H9 (cell line): Measurements from ENCODE around the gene MICALL1. TPM values are rescaled to one million over a fixed set of nuclear protein-coding genes. Genes with fewer than 3 reads are reported as not detected.
A peak's percentile ranks its signal among the peaks of the same experiment; 100 is the strongest.
"Not testable (repeated sequence)": the region's sequence is repeated elsewhere in the genome, so short reads cannot be mapped to it uniquely, and the experiment has no call there.

Source experiments
- DNase-seq: peaks from one replicate; pipeline ENCODE4 v3.0.0-alpha.2; 2017
- H2AFZ ChIP-seq: one replicate; pipeline ENCODE4 v1.6.1; 2013; ENCODE audit warnings: mild to moderate bottlenecking, low read length, control low read depth, moderate library complexity
- H2AK5ac ChIP-seq: 2 replicates; pipeline ENCODE4 v1.6.1; 2013; ENCODE audit warnings: low read length, control low read depth, mixed read lengths; ENCODE audit not compliant: insufficient read length
- H2BK120ac ChIP-seq: one replicate; pipeline ENCODE4 v1.6.1; 2013; ENCODE audit warnings: low read depth, mild to moderate bottlenecking, low read length, control low read depth, inconsistent platforms; ENCODE audit not compliant: poor library complexity, severe bottlenecking
- H2BK12ac ChIP-seq: 2 replicates; pipeline ENCODE4 v1.6.1; 2013; ENCODE audit warnings: low read length, control low read depth, mixed read lengths, low read depth; ENCODE audit not compliant: insufficient read length
- H2BK15ac ChIP-seq: 2 replicates; pipeline ENCODE4 v1.6.1; 2013; ENCODE audit warnings: low read depth, low read length, control low read depth
- H2BK20ac ChIP-seq: one replicate; pipeline ENCODE4 v1.6.1; 2013; ENCODE audit warnings: low read depth, mild to moderate bottlenecking, low read length, control low read depth, inconsistent platforms; ENCODE audit not compliant: poor library complexity, severe bottlenecking
- H2BK5ac ChIP-seq: 2 replicates; pipeline ENCODE4 v1.6.1; 2013; ENCODE audit warnings: low read length, control low read depth, mixed read lengths; ENCODE audit not compliant: insufficient read length
- H3K14ac ChIP-seq: 2 replicates; pipeline ENCODE4 v1.6.1; 2013; ENCODE audit warnings: low read length, control low read depth; ENCODE audit not compliant: insufficient read depth
- H3K18ac ChIP-seq: 2 replicates; pipeline ENCODE4 v1.6.1; 2013; ENCODE audit warnings: low read depth, mild to moderate bottlenecking, mixed read lengths, low read length, control low read depth; ENCODE audit not compliant: insufficient read length
- H3K23ac ChIP-seq: 2 replicates; pipeline ENCODE4 v1.6.1; 2013; ENCODE audit warnings: low read length, control low read depth, mixed read lengths, low read depth; ENCODE audit not compliant: insufficient read length
- H3K23me2 ChIP-seq: 2 replicates; pipeline ENCODE4 v1.6.1; 2013; ENCODE audit warnings: low read depth, mild to moderate bottlenecking, mixed read lengths, low read length, control low read depth; ENCODE audit not compliant: insufficient read length, poor library complexity, severe bottlenecking
- H3K27ac ChIP-seq: 2 replicates; pipeline ENCODE4 v1.5.1; 2013; ENCODE audit warnings: low read length, control low read depth, mixed read lengths, low read depth; ENCODE audit not compliant: insufficient read length
- H3K27me3 ChIP-seq: 2 replicates; pipeline ENCODE4 v1.6.1; 2013; ENCODE audit warnings: low read length, control low read depth, inconsistent platforms; ENCODE audit not compliant: insufficient read depth
- H3K4ac ChIP-seq: 2 replicates; pipeline ENCODE4 v1.6.1; 2013; ENCODE audit warnings: low read depth, mild to moderate bottlenecking, control low read depth, inconsistent platforms, low read length, moderate library complexity
- H3K4me1 ChIP-seq: 2 replicates; pipeline ENCODE4 v1.6.1; 2013; ENCODE audit warnings: low read length, control low read depth, inconsistent platforms; ENCODE audit not compliant: insufficient read depth
- H3K4me2 ChIP-seq: 2 replicates; pipeline ENCODE4 v1.6.1; 2013; ENCODE audit warnings: low read length, control low read depth, mixed read lengths; ENCODE audit not compliant: insufficient read length, insufficient read depth
- H3K56ac ChIP-seq: 2 replicates; pipeline ENCODE4 v1.6.1; 2013; ENCODE audit warnings: low read depth, mild to moderate bottlenecking, mixed read lengths, low read length, control low read depth; ENCODE audit not compliant: insufficient read length
- H3K79me1 ChIP-seq: 2 replicates; pipeline ENCODE4 v1.6.1; 2013; ENCODE audit warnings: low read depth, mild to moderate bottlenecking, moderate library complexity, low read length, control low read depth, inconsistent platforms; ENCODE audit not compliant: insufficient read depth, poor library complexity, severe bottlenecking
- H3K79me2 ChIP-seq: 2 replicates; pipeline ENCODE4 v1.6.1; 2013; ENCODE audit warnings: low read length, control low read depth, inconsistent platforms; ENCODE audit not compliant: insufficient read depth
- H3K9ac ChIP-seq: 2 replicates; pipeline ENCODE4 v1.6.1; 2013; ENCODE audit warnings: low read length, control low read depth, mixed read lengths; ENCODE audit not compliant: insufficient read length; ENCODE audit errors: extremely low read depth
- H3K9me3 ChIP-seq: one replicate; pipeline ENCODE4 v1.6.1; 2013; ENCODE audit warnings: low read depth, low read length, inconsistent platforms; ENCODE audit not compliant: control insufficient read depth
- H3T11ph ChIP-seq: one replicate; pipeline ENCODE4 v1.6.1; 2013; ENCODE audit warnings: mild to moderate bottlenecking, low read length, control low read depth, inconsistent platforms
- H4K20me1 ChIP-seq: one replicate; pipeline ENCODE4 v1.6.1; 2013; ENCODE audit not compliant: control insufficient read depth, insufficient read length, insufficient read depth
- H4K5ac ChIP-seq: 2 replicates; pipeline ENCODE4 v1.6.1; 2013; ENCODE audit warnings: low read depth, mild to moderate bottlenecking, mixed read lengths, low read length, control low read depth; ENCODE audit not compliant: insufficient read length
- H4K8ac ChIP-seq: replicated peaks from 2 replicates; pipeline ENCODE4 v1.6.1; 2013; ENCODE audit warnings: low read length, control low read depth, mixed read lengths, low read depth; ENCODE audit not compliant: insufficient read length
- H4K91ac ChIP-seq: 2 replicates; pipeline ENCODE4 v1.6.1; 2013; ENCODE audit warnings: low read depth, mild to moderate bottlenecking, moderate library complexity, mixed read lengths, low read length, control low read depth; ENCODE audit not compliant: insufficient read length
- H3K27ac Mint-ChIP-seq, 3 experiments: 2 replicates in 2 of 3; 3 replicates in 1 of 3; pipeline ENCODE4 v1.8.0; 2020 to 2021; ENCODE audit warnings: mixed read lengths in 3 of 3, mild to moderate bottlenecking in 1 of 3, moderate library complexity in 1 of 3
- H3K27me3 Mint-ChIP-seq: 2 replicates; pipeline ENCODE4 v1.8.0; 2021; ENCODE audit warnings: low read depth, mild to moderate bottlenecking, moderate library complexity, mixed read lengths
- H3K36me3 Mint-ChIP-seq, 3 experiments: 2 replicates in 2 of 3; 3 replicates in 1 of 3; pipeline ENCODE4 v1.8.0; 2020 to 2021; ENCODE audit warnings: low read depth in 3 of 3, mixed read lengths in 3 of 3; ENCODE audit not compliant: insufficient read depth in 1 of 3
- H3K4me1 Mint-ChIP-seq, 2 experiments: 2 replicates each; pipeline ENCODE4 v1.8.0; 2020; ENCODE audit warnings: mixed read lengths in 2 of 2
- H3K4me3 Mint-ChIP-seq, 2 experiments: 2 replicates in 1 of 2; 3 replicates in 1 of 2; pipeline ENCODE4 v1.8.0; 2020 to 2021; ENCODE audit warnings: mild to moderate bottlenecking in 2 of 2, mixed read lengths in 2 of 2, moderate library complexity in 1 of 2
- H3K9me3 Mint-ChIP-seq, 2 experiments: 2 replicates in 1 of 2; 3 replicates in 1 of 2; pipeline ENCODE4 v1.8.0; 2020; ENCODE audit warnings: mild to moderate bottlenecking in 2 of 2, mixed read lengths in 2 of 2, moderate library complexity in 1 of 2
- CTCF ChIP-seq: fragments of 200-600 bp; sonication (generic); conservative IDR thresholded peaks from 3 replicates; pipeline ENCODE4 v1.8.0; 2021; ENCODE audit warnings: antibody characterized with exemption, mild to moderate bottlenecking
- WGBS: extraction: QIAGEN DNeasy Blood & Tissue Kit; methylation state at CpG from one replicate; pipeline ENCODE4 v1.1.7; 2013; ENCODE audit warnings: missing lambda C conversion rate, low lambda C conversion rate, mixed read lengths; ENCODE audit not compliant: insufficient read length; ENCODE audit errors: extremely low coverage; 5-methylcytosine and 5-hydroxymethylcytosine counted together
- total RNA-seq: library from RNA; stranded (reverse); gene quantifications from 2 replicates; pipeline ENCODE4 v1.2.1, GENCODE V29; 2021

MICALL1 gene
- total RNA-seq, 1 experiment from 2014 or later = 33.3 TPM

- no peak overlapping the region for H4K5ac ChIP-seq
- no peak overlapping the region for H3K4ac ChIP-seq
- no peak overlapping the region for H3K27ac ChIP-seq
Observed at GRCh38 chr22:37954686-37955085, 48.6 kb downstream of the MICALL1 start.

GRCh38 chr22:37955825-37956397 lies 49.8 kb downstream of the MICALL1 start:
- H3K56ac ChIP-seq, H4K91ac ChIP-seq, H3K9ac ChIP-seq, H4K8ac ChIP-seq, H2BK20ac ChIP-seq, H2AK5ac ChIP-seq, H3K4me1 ChIP-seq, H4K5ac ChIP-seq, H3K79me2 ChIP-seq, H3K79me1 ChIP-seq, H2BK15ac ChIP-seq, H3K27me3 ChIP-seq, H2AFZ ChIP-seq, H3K4ac ChIP-seq, H2BK5ac ChIP-seq, H3K27ac Mint-ChIP-seq, H3K4me2 ChIP-seq, H3K9me3 Mint-ChIP-seq, H3K14ac ChIP-seq, H3T11ph ChIP-seq, H3K27ac ChIP-seq, H3K4me3 Mint-ChIP-seq, H2BK12ac ChIP-seq, H2BK120ac ChIP-seq, H3K23ac ChIP-seq, DNase-seq, H3K27me3 Mint-ChIP-seq, H3K9me3 ChIP-seq, H4K20me1 ChIP-seq, H3K18ac ChIP-seq: not testable (repeated sequence)
- H3K23me2 ChIP-seq = peaks cover 13% of the 10 kb centered on the region
- Mint-ChIP-seq H3K4me1 (peaks cover 19 to 23% of the 10 kb centered on the region in 2 experiments), H3K36me3 (peaks cover 27 to 47% (median 40%) of the 10 kb centered on the region in 3 experiments)
- no CpG with 5 or more reads among the region's 15 CpGs for WGBS

More at GRCh38 chr22:37954686-37955085, 48.6 kb downstream of the MICALL1 start:
- H3K56ac ChIP-seq = no peak overlapping the region
- peak overlapping the region; percentile 97 for H3K4me2 ChIP-seq
- H2BK15ac ChIP-seq = no peak overlapping the region
- peak overlapping the region; percentile 100 for H3K4me3 Mint-ChIP-seq
- no peak for TF ChIP-seq CTCF
- no peaks in the 10 kb centered on the region for H3K9me3 ChIP-seq
- no peak overlapping the region for H2BK20ac ChIP-seq
- H4K91ac ChIP-seq = no peak overlapping the region
- H3K4me1 Mint-ChIP-seq = peaks cover 19 to 23% of the 10 kb centered on the region in 2 experiments
- H4K8ac ChIP-seq = no peak overlapping the region
- peaks cover 7% of the 10 kb centered on the region for H3K79me1 ChIP-seq
- peaks cover 13% of the 10 kb centered on the region for H3K23me2 ChIP-seq
- no peak overlapping the region for H3K14ac ChIP-seq
- H2BK5ac ChIP-seq = no peak overlapping the region
- no peaks in the 10 kb centered on the region for H3K27me3 ChIP-seq
- WGBS = no CpG with 5 or more reads among the region's 4 CpGs
- no peak overlapping the region for H2BK120ac ChIP-seq
- H3K9ac ChIP-seq = no peak overlapping the region
- H3K79me2 ChIP-seq = peaks cover 6% of the 10 kb centered on the region; the same call in 1 of the 2 replicates
- no peak overlapping the region for H3K23ac ChIP-seq
- no peak overlapping the region for H3K18ac ChIP-seq
- H3K36me3 Mint-ChIP-seq = peaks cover 24 to 37% (median 31%) of the 10 kb centered on the region in 3 experiments
- H2AK5ac ChIP-seq = no peak overlapping the region
- no peaks in the 10 kb centered on the region for H3K4me1 ChIP-seq
- DNase-seq = no peak
- no peak overlapping the region for H3T11ph ChIP-seq
- peaks cover 2% of the 10 kb centered on the region for H3K27me3 Mint-ChIP-seq
- H3K9me3 Mint-ChIP-seq = no peaks in the 10 kb centered on the region
- no peak overlapping the region for H2BK12ac ChIP-seq
- no peaks in the 10 kb centered on the region for H4K20me1 ChIP-seq
- no peak overlapping the region for H2AFZ ChIP-seq
- peak overlapping the region in 1 of 3 experiments; percentile 99; a peak in 1 of 7 replicates for H3K27ac Mint-ChIP-seq
